Loucy (cell line): Measurements from ENCODE around the gene FOSL1.

Source experiments
- H2AFZ ChIP-seq: fragments of 200-600 bp; sonication (generic); 2 replicates; pipeline ENCODE4 v1.6.0; 2016; ENCODE audit warnings: antibody characterized with exemption, mild to moderate bottlenecking, low read length, moderate library complexity
- H3F3A ChIP-seq: fragments of 200-600 bp; 2 replicates; pipeline ENCODE4 v1.6.0; 2016; ENCODE audit warnings: antibody characterized with exemption, low read depth, mild to moderate bottlenecking
- H3K27me3 ChIP-seq: fragments of 200-600 bp; sonication (generic); 2 replicates; pipeline ENCODE4 v1.6.1; 2014; ENCODE audit warnings: low read length, mild to moderate bottlenecking; ENCODE audit not compliant: insufficient read depth, poor library complexity, severe bottlenecking
- H3K36me3 ChIP-seq: fragments of 200-600 bp; sonication (generic); 2 replicates; pipeline ENCODE4 v1.6.1; 2016; ENCODE audit warnings: low read length; ENCODE audit not compliant: insufficient read depth
- H3K4me1 ChIP-seq: fragments of 200-600 bp; sonication (generic); 2 replicates; pipeline ENCODE4 v1.5.1; 2014; ENCODE audit warnings: low read length, mild to moderate bottlenecking; ENCODE audit not compliant: insufficient read depth, poor library complexity, severe bottlenecking
- H3K4me2 ChIP-seq: fragments of 200-600 bp; sonication (generic); 2 replicates; pipeline ENCODE4 v1.6.0; 2014; ENCODE audit warnings: antibody characterized with exemption, low read length, low read depth, mild to moderate bottlenecking; ENCODE audit not compliant: poor library complexity, severe bottlenecking
- H3K4me3 ChIP-seq: fragments of 200-600 bp; sonication (generic); 2 replicates; pipeline ENCODE4 v1.5.1; 2014; ENCODE audit warnings: low read length, mild to moderate bottlenecking, mixed read lengths; ENCODE audit not compliant: poor library complexity, severe bottlenecking
- H3K79me2 ChIP-seq: fragments of 200-600 bp; sonication (generic); 2 replicates; pipeline ENCODE4 v1.6.1; 2014; ENCODE audit warnings: low read length; ENCODE audit not compliant: insufficient read depth
- H3K9ac ChIP-seq: fragments of 200-600 bp; sonication (generic); 2 replicates; pipeline ENCODE4 v1.6.0; 2014; ENCODE audit warnings: mild to moderate bottlenecking, low read depth, low read length, moderate library complexity; ENCODE audit not compliant: poor library complexity, severe bottlenecking
- H3K9me2 ChIP-seq: fragments of 200-600 bp; sonication (generic); replicated peaks from 2 replicates; pipeline ENCODE4 v1.6.1; 2016; ENCODE audit warnings: low read depth, low read length, mixed read lengths
- H3K9me3 ChIP-seq: fragments of 200-600 bp; sonication (generic); 2 replicates; pipeline ENCODE4 v1.6.1; 2014; ENCODE audit warnings: mild to moderate bottlenecking, antibody characterized with exemption, low read length, low read depth; ENCODE audit not compliant: insufficient read depth
- H4K20me1 ChIP-seq: fragments of 200-600 bp; sonication (generic); 2 replicates; pipeline ENCODE4 v1.6.0; 2014; ENCODE audit warnings: antibody characterized with exemption, low read length, mild to moderate bottlenecking; ENCODE audit not compliant: insufficient read depth, poor library complexity, severe bottlenecking
- CTCF ChIP-seq: fragments of 200-600 bp; sonication (generic); conservative IDR thresholded peaks from 2 replicates; pipeline ENCODE4 v1.5.1; 2014; ENCODE audit warnings: mild to moderate bottlenecking, antibody characterized with exemption, low read length
- EZH2phosphoT487 ChIP-seq: fragments of 200-600 bp; IDR thresholded peaks from 2 replicates; pipeline ENCODE4 v1.6.1; 2018; ENCODE audit warnings: antibody characterized with exemption, mild to moderate bottlenecking, moderate library complexity, borderline replicate concordance

FOSL1 gene

GRCh38 chr11:65911682-65912568 lies 11.7 kb upstream of the FOSL1 start:
- peaks cover 10% of the 10 kb centered on the region for H3K4me1 ChIP-seq
- H3K27me3 ChIP-seq = no peaks in the 10 kb centered on the region
- no peak overlapping the region for H3K9ac ChIP-seq
- H3K9me2 ChIP-seq = no peaks in the 10 kb centered on the region
- no peaks in the 10 kb centered on the region for H3F3A ChIP-seq
- H3K9me3 ChIP-seq = no peaks in the 10 kb centered on the region
- no peak overlapping the region for H3K4me3 ChIP-seq
- no peak overlapping the region for H2AFZ ChIP-seq
- H4K20me1 ChIP-seq = no peaks in the 10 kb centered on the region
- no peak overlapping the region for H3K4me2 ChIP-seq
- H3K36me3 ChIP-seq = no peaks in the 10 kb centered on the region
- H3K79me2 ChIP-seq = peaks cover 9% of the 10 kb centered on the region; the same call in 1 of the 2 replicates
- TF ChIP-seq CTCF (peak; percentile 42), EZH2phosphoT487 (no peak)

DNA sequence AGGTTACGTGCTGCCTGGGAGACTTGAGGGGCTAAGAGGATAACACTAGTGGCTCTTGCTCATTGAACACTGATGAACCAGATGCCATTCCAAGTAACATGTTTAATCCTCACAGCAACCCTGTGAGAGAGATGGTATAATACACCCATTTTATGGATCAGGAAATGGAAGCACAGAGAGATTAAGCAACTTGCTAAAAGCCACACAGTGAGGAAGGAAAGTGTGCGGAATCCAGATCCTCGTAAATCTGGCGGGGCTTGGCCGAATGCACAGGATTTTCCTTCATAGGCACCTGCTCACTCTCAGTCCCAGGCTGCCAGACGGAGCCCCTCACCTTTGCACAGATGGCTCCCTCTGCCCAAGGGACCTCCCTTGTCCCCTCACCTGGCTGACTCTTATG lies 7.7 kb upstream of the FOSL1 start:
- no peaks in the 10 kb centered on the region for H3K9me2 ChIP-seq
- no peaks in the 10 kb centered on the region for H3K9me3 ChIP-seq
- H3K4me2 ChIP-seq = no peak overlapping the region
- no peaks in the 10 kb centered on the region for H4K20me1 ChIP-seq
- H3K79me2 ChIP-seq = no peaks in the 10 kb centered on the region
- H3K9ac ChIP-seq = no peak overlapping the region
- no peaks in the 10 kb centered on the region for H3F3A ChIP-seq
- H3K36me3 ChIP-seq = no peaks in the 10 kb centered on the region
- H3K4me1 ChIP-seq = peaks cover 6% of the 10 kb centered on the region
- no peak overlapping the region for H2AFZ ChIP-seq
- TF ChIP-seq CTCF (no peak), EZH2phosphoT487 (no peak)
- H3K27me3 ChIP-seq = no peaks in the 10 kb centered on the region
- H3K4me3 ChIP-seq = no peak overlapping the region

- Histone ChIP-seq H3K36me3 (no peaks in the 10 kb centered on the region), H3K79me2 (no peaks in the 10 kb centered on the region), H3K9me2 (no peaks in the 10 kb centered on the region), H3K4me1 (peaks cover 7% of the 10 kb centered on the region), H3K9me3 (no peaks in the 10 kb centered on the region), H3K9ac (no peak overlapping the region), H2AFZ (no peak overlapping the region), H3F3A (no peaks in the 10 kb centered on the region), H3K4me3 (no peak overlapping the region), H3K27me3 (no peaks in the 10 kb centered on the region), H4K20me1 (no peaks in the 10 kb centered on the region), H3K4me2 (no peak overlapping the region)
- no peak for TF ChIP-seq EZH2phosphoT487
- no peak for TF ChIP-seq CTCF
Observed at GRCh38 chr11:65906602-65907001, 6.4 kb upstream of the FOSL1 start.
